ENCODE measurements around the gene ARHGAP12.

DNA sequence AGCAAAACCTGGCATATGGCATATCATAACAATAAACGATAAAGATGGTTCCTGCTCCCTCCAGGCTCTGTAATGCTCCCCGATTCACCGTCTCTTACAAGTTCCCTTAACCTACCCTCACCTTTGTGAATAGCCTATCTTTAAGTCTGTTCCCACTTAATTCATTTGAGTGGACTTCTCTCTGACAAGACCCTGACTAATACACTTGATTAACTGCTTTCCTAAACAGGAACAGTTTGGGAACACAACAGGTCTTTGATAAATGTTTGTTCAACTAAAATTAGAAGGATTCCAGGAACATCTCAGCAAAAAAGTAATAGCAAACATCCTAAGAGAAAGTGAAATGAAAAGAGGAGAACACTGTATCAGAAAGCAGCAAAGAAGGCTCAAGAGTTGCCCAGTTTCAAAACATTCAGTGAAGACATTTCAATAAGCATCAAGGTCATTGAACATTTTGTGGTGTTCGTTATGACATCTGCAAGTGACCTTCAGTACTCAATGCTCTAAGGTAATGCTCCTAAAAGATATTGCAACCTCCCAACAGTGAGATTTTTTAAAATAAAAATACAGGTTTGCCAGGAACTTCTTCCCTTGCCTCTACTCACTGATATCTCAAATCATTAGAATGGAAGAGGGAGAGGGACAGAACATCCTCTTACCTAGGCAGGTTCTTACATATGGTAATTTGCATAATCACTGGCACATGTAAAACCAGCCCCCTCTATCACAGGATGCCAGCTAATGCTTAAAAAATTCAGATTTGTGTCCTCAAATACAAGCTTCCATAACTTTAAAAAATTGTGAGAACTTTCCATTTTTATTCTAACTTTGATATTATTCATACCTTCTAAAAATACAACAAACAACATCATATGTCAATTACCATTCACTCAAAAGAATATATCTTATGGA, 11.4 kb upstream of the ARHGAP12 start:
- TF ChIP-seq, protein P1, sequence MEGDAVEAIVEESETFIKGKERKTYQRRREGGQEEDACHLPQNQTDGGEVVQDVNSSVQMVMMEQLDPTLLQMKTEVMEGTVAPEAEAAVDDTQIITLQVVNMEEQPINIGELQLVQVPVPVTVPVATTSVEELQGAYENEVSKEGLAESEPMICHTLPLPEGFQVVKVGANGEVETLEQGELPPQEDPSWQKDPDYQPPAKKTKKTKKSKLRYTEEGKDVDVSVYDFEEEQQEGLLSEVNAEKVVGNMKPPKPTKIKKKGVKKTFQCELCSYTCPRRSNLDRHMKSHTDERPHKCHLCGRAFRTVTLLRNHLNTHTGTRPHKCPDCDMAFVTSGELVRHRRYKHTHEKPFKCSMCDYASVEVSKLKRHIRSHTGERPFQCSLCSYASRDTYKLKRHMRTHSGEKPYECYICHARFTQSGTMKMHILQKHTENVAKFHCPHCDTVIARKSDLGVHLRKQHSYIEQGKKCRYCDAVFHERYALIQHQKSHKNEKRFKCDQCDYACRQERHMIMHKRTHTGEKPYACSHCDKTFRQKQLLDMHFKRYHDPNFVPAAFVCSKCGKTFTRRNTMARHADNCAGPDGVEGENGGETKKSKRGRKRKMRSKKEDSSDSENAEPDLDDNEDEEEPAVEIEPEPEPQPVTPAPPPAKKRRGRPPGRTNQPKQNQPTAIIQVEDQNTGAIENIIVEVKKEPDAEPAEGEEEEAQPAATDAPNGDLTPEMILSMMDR (IDR thresholded peaks at IDR 0.05): no peak
- TF ChIP-seq EZH2 (IDR thresholded peaks at IDR 0.05): no peak

All from neural progenitor cell (in vitro differentiated cells).